Measurements from ENCODE around the gene THBS3. TPM values are rescaled to one million over a fixed set of nuclear protein-coding genes. Genes with fewer than 3 reads are reported as not detected.
"Not testable (repeated sequence)": the region's sequence is repeated elsewhere in the genome, so short reads cannot be mapped to it uniquely, and the experiment has no call there.

Gene THBS3
- total RNA-seq, 2 experiments from 2014 or later, result 21.2 to 23.6 TPM

- POLR2A ChIA-PET; H3K4me3 Mint-ChIP-seq; H3K27me3 Mint-ChIP-seq; DNase-seq; H3K27ac Mint-ChIP-seq; H3K36me3 Mint-ChIP-seq (ENCODE audit: low read depth); H3K9me3 Mint-ChIP-seq: not testable (repeated sequence)
- CTCF ChIA-PET, result interaction anchor here (1.0 to 1.8 kb wide), 2 partner anchors 13 to 19 kb away, joined by 3 to 5 read pairs; no protein-coding TSS in a partner anchor
- H3K4me1 Mint-ChIP-seq, result peaks cover 26% of the 10 kb centered on the region
Observed at GRCh38 chr1:155231302-155231701, 23.6 kb upstream of the THBS3 start.

GRCh38 chr1:155228096-155228427 is 20.4 kb upstream of the THBS3 start:
- Mint-ChIP-seq H3K4me1 (peaks cover 36% of the 10 kb centered on the region), H3K4me3 (peak overlapping the region; percentile 84), H3K27me3 (no peaks in the 10 kb centered on the region), H3K36me3 (ENCODE audit: low read depth) (peaks cover 8% of the 10 kb centered on the region), H3K27ac (peak overlapping the region; percentile 92), H3K9me3 (no peaks in the 10 kb centered on the region)
- CTCF ChIA-PET, result interaction anchor here (0.9 to 2.5 kb wide), 5 partner anchors 15 to 55 kb away, joined by 3 to 11 read pairs (median 5); partner anchors contain the start of gene KRTCAP2
- POLR2A ChIA-PET, result no interaction called here
- DNase-seq, result no peak

GRCh38 chr1:155227261-155228095 is 19.8 kb upstream of the THBS3 start:
- H3K36me3 Mint-ChIP-seq (ENCODE audit: low read depth), result peaks cover 8% of the 10 kb centered on the region
- no peaks in the 10 kb centered on the region for H3K27me3 Mint-ChIP-seq
- ChIA-PET CTCF (interaction anchor here (0.9 to 2.5 kb wide), 11 partner anchors 15 to 357 kb away, joined by 3 to 12 read pairs (median 5); partner anchors contain the start of genes KRTCAP2, SCAMP3 and THBS3), POLR2A (interaction anchor here (0.6 kb wide), 1 partner anchor 18 kb away, joined by 3 read pairs; no protein-coding TSS in a partner anchor)
- H3K4me3 Mint-ChIP-seq, result peak overlapping the region; percentile 84
- peak; percentile 99 for DNase-seq
- H3K27ac Mint-ChIP-seq, result peak overlapping the region; percentile 92
- H3K9me3 Mint-ChIP-seq, result no peaks in the 10 kb centered on the region
- peaks cover 36% of the 10 kb centered on the region for H3K4me1 Mint-ChIP-seq

DNA sequence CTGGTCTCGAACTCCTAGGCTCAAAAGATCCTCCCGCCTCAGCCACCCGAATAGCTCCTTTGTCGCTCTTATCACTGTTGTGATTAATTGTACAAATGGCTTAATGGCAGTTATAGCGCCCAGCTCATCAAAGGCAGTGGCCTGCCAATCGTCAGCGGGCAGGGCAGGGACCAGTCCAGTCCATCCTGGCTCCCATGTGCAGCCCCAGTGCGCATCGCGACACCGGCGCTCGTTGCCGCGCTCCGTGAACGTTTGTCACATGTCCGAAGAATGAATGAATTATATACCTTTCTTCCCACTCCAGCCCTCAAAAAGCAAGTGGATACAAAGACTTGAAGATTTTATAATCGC is 19.2 kb upstream of the THBS3 start:
- Mint-ChIP-seq H3K4me3 (peak overlapping the region; percentile 84), H3K36me3 (ENCODE audit: low read depth) (peaks cover 8% of the 10 kb centered on the region), H3K9me3 (no peaks in the 10 kb centered on the region), H3K27me3 (no peaks in the 10 kb centered on the region), H3K4me1 (peaks cover 36% of the 10 kb centered on the region), H3K27ac (peak overlapping the region; percentile 92)
- DNase-seq, result peak; percentile 51
- POLR2A ChIA-PET, result interaction anchor here (0.6 kb wide), 2 partner anchors 18 to 32 kb away, joined by 3 read pairs; no protein-coding TSS in a partner anchor
- CTCF ChIA-PET, result interaction anchor here (0.6 to 2.5 kb wide), 10 partner anchors 20 to 358 kb away, joined by 3 to 12 read pairs (median 4); partner anchors contain the start of genes SCAMP3 and THBS3

DNA sequence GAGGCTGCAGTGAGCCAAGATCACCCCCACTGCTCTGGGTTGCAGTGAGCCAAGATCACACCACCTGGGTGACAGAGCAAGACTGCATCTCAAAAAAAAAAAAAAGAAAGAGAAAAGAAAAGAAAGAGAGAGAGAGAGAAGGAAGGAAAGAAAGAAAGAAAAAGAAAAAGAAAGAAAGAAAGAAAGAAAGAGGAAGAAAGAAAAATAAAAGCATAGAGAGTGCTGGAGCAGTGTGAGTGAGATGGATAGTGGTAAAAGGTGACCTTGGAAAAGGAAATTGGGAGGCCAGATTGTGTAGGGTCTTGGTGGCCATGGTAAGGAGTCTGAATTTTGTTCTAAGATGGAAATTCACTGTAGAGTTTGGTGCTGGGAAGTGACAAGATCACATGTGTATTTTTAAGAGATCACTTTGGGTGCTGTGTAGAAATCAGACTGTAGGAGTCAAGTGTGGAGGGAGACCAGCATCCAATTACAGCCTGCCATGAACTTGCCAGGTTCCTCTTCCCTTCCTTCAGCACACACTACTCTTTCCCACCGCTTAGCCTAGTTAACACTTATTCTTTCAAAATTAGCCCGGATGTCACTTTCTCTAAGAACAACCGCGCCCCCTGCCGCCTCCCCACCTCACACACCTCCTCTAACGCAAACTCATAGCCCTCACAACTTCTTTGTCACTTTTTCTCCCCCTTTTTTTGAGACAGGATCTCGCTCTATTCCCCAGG is 18.7 kb upstream of the THBS3 start:
- DNase-seq, result peak; percentile 87
- H3K36me3 Mint-ChIP-seq (ENCODE audit: low read depth), result peaks cover 8% of the 10 kb centered on the region
- no peaks in the 10 kb centered on the region for H3K27me3 Mint-ChIP-seq
- peak overlapping the region; percentile 84 for H3K4me3 Mint-ChIP-seq
- ChIA-PET CTCF (interaction anchor here (0.6 to 2.5 kb wide), 9 partner anchors 19 to 358 kb away, joined by 3 to 12 read pairs (median 5); partner anchors contain the start of genes SCAMP3 and THBS3), POLR2A (interaction anchor here (0.6 kb wide), 2 partner anchors 17 to 32 kb away, joined by 3 read pairs; no protein-coding TSS in a partner anchor)
- H3K4me1 Mint-ChIP-seq, result peaks cover 36% of the 10 kb centered on the region
- no peaks in the 10 kb centered on the region for H3K9me3 Mint-ChIP-seq
- peak overlapping the region; percentile 92 for H3K27ac Mint-ChIP-seq

- H3K9me3 Mint-ChIP-seq; H3K36me3 Mint-ChIP-seq (ENCODE audit: low read depth); H3K27me3 Mint-ChIP-seq; POLR2A ChIA-PET; DNase-seq: not testable (repeated sequence)
- peaks cover 43% of the 10 kb centered on the region for H3K4me1 Mint-ChIP-seq
- H3K4me3 Mint-ChIP-seq, result peak overlapping the region; percentile 84
- CTCF ChIA-PET, result interaction anchor here (0.9 kb wide), 1 partner anchor 52 kb away, joined by 3 read pairs; the partner anchor contains the start of gene KRTCAP2
- peak overlapping the region; percentile 92 for H3K27ac Mint-ChIP-seq
Observed at GRCh38 chr1:155225404-155225759, 17.7 kb upstream of the THBS3 start.

GRCh38 chr1:155223047-155223446 is 15.3 kb upstream of the THBS3 start:
- Mint-ChIP-seq H3K27ac (no peak overlapping the region), H3K36me3 (ENCODE audit: low read depth) (peaks cover 11% of the 10 kb centered on the region), H3K9me3 (peaks cover 2% of the 10 kb centered on the region), H3K4me3 (no peak overlapping the region), H3K4me1 (peaks cover 55% of the 10 kb centered on the region), H3K27me3 (no peaks in the 10 kb centered on the region)
- ChIA-PET POLR2A (no interaction called here), CTCF (interaction anchor here (1.7 kb wide), 1 partner anchor 16 kb away, joined by 5 read pairs; the partner anchor contains the start of gene THBS3)
- DNase-seq, result no peak

- DNase-seq, H3K27me3 Mint-ChIP-seq, H3K9me3 Mint-ChIP-seq, H3K4me3 Mint-ChIP-seq, POLR2A ChIA-PET: not testable (repeated sequence)
- Mint-ChIP-seq H3K27ac (peak overlapping the region; percentile 75), H3K36me3 (ENCODE audit: low read depth) (peaks cover 11% of the 10 kb centered on the region), H3K4me1 (peaks cover 36% of the 10 kb centered on the region)
- CTCF ChIA-PET, result interaction anchor here (0.6 to 1.3 kb wide), 3 partner anchors 11 to 117 kb away, joined by 3 to 4 read pairs (median 3); no protein-coding TSS in a partner anchor
Observed at GRCh38 chr1:155220211-155220965, 12.7 kb upstream of the THBS3 start.

GRCh38 chr1:155219592-155220031 is 11.9 kb upstream of the THBS3 start:
- peak overlapping the region; percentile 87 for H3K27ac Mint-ChIP-seq
- ChIA-PET CTCF (interaction anchor here (1.0 to 2.0 kb wide), 3 partner anchors 10 to 104 kb away, joined by 3 to 6 read pairs (median 4); no protein-coding TSS in a partner anchor), POLR2A (interaction anchor here (0.6 kb wide), 1 partner anchor 1684 kb away, joined by 3 read pairs; the partner anchor contains the start of gene S100A6)
- H3K27me3 Mint-ChIP-seq, result no peaks in the 10 kb centered on the region
- no peak overlapping the region for H3K4me3 Mint-ChIP-seq
- H3K36me3 Mint-ChIP-seq (ENCODE audit: low read depth), result peaks cover 12% of the 10 kb centered on the region
- H3K4me1 Mint-ChIP-seq, result peaks cover 36% of the 10 kb centered on the region
- H3K9me3 Mint-ChIP-seq, result peaks cover 2% of the 10 kb centered on the region
- DNase-seq, result no peak

DNA sequence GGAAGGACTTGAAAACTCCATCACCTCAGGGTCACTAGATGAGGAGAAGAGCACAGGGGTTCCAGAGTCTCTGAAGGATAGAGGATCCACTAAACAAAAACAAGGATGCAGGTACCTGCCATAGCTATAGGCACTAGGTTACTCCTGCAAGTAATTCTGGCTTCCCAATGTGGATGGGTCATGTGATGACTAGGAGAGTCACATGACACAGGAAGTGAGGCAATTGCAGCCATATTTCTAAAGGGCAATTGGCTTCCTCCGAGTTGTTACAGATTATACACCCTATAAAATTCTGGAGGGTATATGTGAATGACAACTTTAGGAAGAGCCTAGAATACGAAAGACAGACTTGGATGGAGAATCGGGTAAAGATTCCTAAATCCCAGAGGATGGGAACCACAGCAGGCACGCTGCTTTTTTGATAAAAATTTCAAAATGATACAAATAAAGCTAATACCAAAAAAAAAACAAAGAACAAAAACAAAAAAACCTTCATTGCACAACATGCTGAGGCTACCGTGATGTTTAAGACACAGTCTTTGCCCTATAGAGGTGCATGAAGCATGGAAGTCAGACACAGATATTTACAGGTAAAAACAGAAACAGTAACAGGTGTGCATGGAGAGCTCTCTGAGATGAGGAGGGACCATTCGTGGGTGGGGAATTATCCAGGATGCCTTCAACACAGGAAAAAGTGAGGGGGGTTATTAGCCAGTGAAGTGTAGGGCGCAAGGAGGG is 11.3 kb upstream of the THBS3 start:
- Mint-ChIP-seq H3K27me3 (no peaks in the 10 kb centered on the region), H3K36me3 (ENCODE audit: low read depth) (peaks cover 9% of the 10 kb centered on the region), H3K27ac (peak overlapping the region; percentile 87), H3K4me1 (peaks cover 33% of the 10 kb centered on the region), H3K9me3 (peaks cover 2% of the 10 kb centered on the region), H3K4me3 (no peak overlapping the region)
- ChIA-PET CTCF (interaction anchor here (1.0 to 2.0 kb wide), 5 partner anchors 10 to 105 kb away, joined by 3 to 6 read pairs (median 3); no protein-coding TSS in a partner anchor), POLR2A (interaction anchor here (0.6 kb wide), 1 partner anchor 1683 kb away, joined by 3 read pairs; the partner anchor contains the start of gene S100A6)
- DNase-seq, result peak; percentile 46

GRCh38 chr1:155214702-155215101 is 7.0 kb upstream of the THBS3 start:
- CTCF ChIA-PET, H3K4me3 Mint-ChIP-seq, POLR2A ChIA-PET, H3K27me3 Mint-ChIP-seq, DNase-seq, H3K9me3 Mint-ChIP-seq: not testable (repeated sequence)
- peaks cover 13% of the 10 kb centered on the region for H3K36me3 Mint-ChIP-seq (ENCODE audit: low read depth)
- peak overlapping the region; percentile 82 for H3K27ac Mint-ChIP-seq
- peaks cover 31% of the 10 kb centered on the region for H3K4me1 Mint-ChIP-seq
